ENCODE measurements around the gene PGAP6. TPM values are rescaled to one million over a fixed set of nuclear protein-coding genes. Genes with fewer than 3 reads are reported as not detected.

The PGAP6 gene
- total and polyA plus RNA-seq, 2 of the 8 experiments (the other 6 are each of a cell fraction or from before 2014, with no cell fraction given): 86.8 to 364 TPM

GRCh38 chr16:426115-426905 lies 44.5 kb upstream of the PGAP6 start (continued):
- TF ChIP-seq POLR2AphosphoS5 (IDR thresholded peaks at IDR 0.05; ENCODE audit: low read depth, low read length) (0 out of 2 replicates have a peak, but pooled peaks have one; percentile 14), KDM4A (IDR thresholded peaks at IDR 0.05; ENCODE audit: low read depth, low read length, severe bottlenecking) (peak; percentile 68), MAX (IDR thresholded peaks at IDR 0.05) (peak; percentile 35; the same call in 1 of the 2 replicates), SP2 (IDR thresholded peaks at IDR 0.05; ENCODE audit: low read length) (no peak), FOSL1 (IDR thresholded peaks at IDR 0.05; ENCODE audit: insufficient read depth, low read depth, low read length) (no peak), E2F6 (IDR thresholded peaks at IDR 0.05) (peak; percentile 60; the same call in 1 of the 2 replicates)

Data from H1 (cell line).